ENCODE data around the gene VAV2. TPM values are rescaled to one million over a fixed set of nuclear protein-coding genes. Genes with fewer than 3 reads are reported as not detected.

VAV2 gene
- total and polyA plus RNA-seq, 5 donors from 2014 or later: 0.24 to 0.67 (median 0.37) TPM; not detected in 1

GRCh38 chr9:133979921-133980863 lies 11.9 kb downstream of the VAV2 start:
- no peak overlapping the region for H3K4me3 Mint-ChIP-seq
- no peak overlapping the region for H3K27ac Mint-ChIP-seq
- ATAC-seq (ENCODE audit: low read depth in 2 of 2) (no peak), DNase-seq (no peak)
- H3K4me1 ChIP-seq (ENCODE audit: control insufficient read depth, insufficient read depth, low read length, poor library complexity, severe bottlenecking): no peaks in the 10 kb centered on the region
- H3K9me3 Mint-ChIP-seq: peaks cover 0 to 1% (median 0%) of the 10 kb centered on the region in 7 donors
- H3K4me3 ChIP-seq (ENCODE audit: low read depth, low read length): no peak overlapping the region
- H3K36me3 Mint-ChIP-seq: no peaks in the 10 kb centered on the region
- H3K27me3 Mint-ChIP-seq: no peaks in the 10 kb centered on the region
- no peaks in the 10 kb centered on the region for H3K4me1 Mint-ChIP-seq
- no peaks in the 10 kb centered on the region for H3K36me3 ChIP-seq (ENCODE audit: control insufficient read depth, insufficient read depth, low read length)
- H3K27me3 ChIP-seq (ENCODE audit: control insufficient read depth, insufficient read depth, low read length): no peaks in the 10 kb centered on the region
- H3K9me3 ChIP-seq (ENCODE audit: control insufficient read depth in 2 of 2, low read length in 2 of 2): no peaks in the 10 kb centered on the region
- H3K27ac ChIP-seq (ENCODE audit: insufficient read depth, low read length, poor library complexity, severe bottlenecking): no peak overlapping the region

DNA sequence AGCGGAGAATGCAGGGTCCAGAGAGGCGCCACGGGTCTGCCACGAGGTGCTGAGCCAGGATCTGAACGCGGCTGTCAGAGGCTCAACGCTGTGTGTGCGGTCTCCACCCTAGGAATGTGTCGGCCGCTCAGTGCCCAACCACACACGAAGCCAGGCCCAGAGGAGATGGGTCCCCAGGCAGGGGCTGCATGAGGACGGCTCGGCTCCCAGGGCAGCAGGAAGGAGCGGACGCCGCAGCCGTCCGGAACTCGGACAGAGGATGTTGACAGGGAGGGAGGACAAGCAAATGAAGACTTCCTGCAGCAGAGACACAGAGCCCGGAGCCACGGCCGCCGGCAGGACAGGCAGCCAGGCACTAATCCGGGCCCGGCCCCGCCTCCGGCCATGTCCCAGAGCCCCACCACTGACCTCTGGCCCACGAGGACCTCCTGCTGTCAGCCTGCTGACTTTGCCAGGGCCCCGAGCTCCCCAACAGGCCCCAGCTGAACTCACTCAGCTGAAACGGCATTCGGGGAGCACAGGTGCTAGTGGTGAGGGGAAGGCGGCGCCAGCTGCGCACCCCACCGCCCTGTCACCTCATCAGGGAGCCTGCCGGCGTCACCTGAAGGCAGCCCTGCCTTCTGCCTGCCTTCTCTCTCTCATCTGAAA lies 12.7 kb downstream of the VAV2 start:
- Histone ChIP-seq H3K4me1 (ENCODE audit: control insufficient read depth, insufficient read depth, low read length, poor library complexity, severe bottlenecking) (no peaks in the 10 kb centered on the region), H3K4me3 (ENCODE audit: low read depth, low read length) (no peak overlapping the region), H3K9me3 (ENCODE audit: control insufficient read depth in 2 of 2, low read length in 2 of 2) (no peaks in the 10 kb centered on the region), H3K27me3 (ENCODE audit: control insufficient read depth, insufficient read depth, low read length) (no peaks in the 10 kb centered on the region), H3K27ac (ENCODE audit: insufficient read depth, low read length, poor library complexity, severe bottlenecking) (no peak overlapping the region), H3K36me3 (ENCODE audit: control insufficient read depth, insufficient read depth, low read length) (no peaks in the 10 kb centered on the region)
- ATAC-seq (ENCODE audit: low read depth in 2 of 2) (no peak), DNase-seq (no peak)
- Mint-ChIP-seq H3K9me3 (peaks cover 0 to 2% (median 0%) of the 10 kb centered on the region in 7 donors), H3K27me3 (no peaks in the 10 kb centered on the region), H3K36me3 (no peaks in the 10 kb centered on the region), H3K4me1 (no peaks in the 10 kb centered on the region), H3K4me3 (no peak overlapping the region), H3K27ac (no peak overlapping the region)

GRCh38 chr9:133978899-133979272 lies 13.2 kb downstream of the VAV2 start:
- Mint-ChIP-seq H3K27ac (no peak overlapping the region), H3K9me3 (peaks cover 0 to 2% (median 0%) of the 10 kb centered on the region in 7 donors), H3K36me3 (no peaks in the 10 kb centered on the region), H3K27me3 (no peaks in the 10 kb centered on the region), H3K4me3 (no peak overlapping the region), H3K4me1 (no peaks in the 10 kb centered on the region)
- no peaks in the 10 kb centered on the region for H3K4me1 ChIP-seq (ENCODE audit: control insufficient read depth, insufficient read depth, low read length, poor library complexity, severe bottlenecking)
- ATAC-seq (ENCODE audit: low read depth in 2 of 2): no peak
- H3K27me3 ChIP-seq (ENCODE audit: control insufficient read depth, insufficient read depth, low read length): no peaks in the 10 kb centered on the region
- DNase-seq: no peak
- H3K27ac ChIP-seq (ENCODE audit: insufficient read depth, low read length, poor library complexity, severe bottlenecking): no peak overlapping the region
- H3K4me3 ChIP-seq (ENCODE audit: low read depth, low read length): no peak overlapping the region
- no peaks in the 10 kb centered on the region for H3K9me3 ChIP-seq (ENCODE audit: control insufficient read depth in 2 of 2, low read length in 2 of 2)
- no peaks in the 10 kb centered on the region for H3K36me3 ChIP-seq (ENCODE audit: control insufficient read depth, insufficient read depth, low read length)

- DNase-seq: no peak
- no peaks in the 10 kb centered on the region for H3K4me1 Mint-ChIP-seq
Observed at GRCh38 chr9:133978226-133978898, 13.8 kb downstream of the VAV2 start.

DNA sequence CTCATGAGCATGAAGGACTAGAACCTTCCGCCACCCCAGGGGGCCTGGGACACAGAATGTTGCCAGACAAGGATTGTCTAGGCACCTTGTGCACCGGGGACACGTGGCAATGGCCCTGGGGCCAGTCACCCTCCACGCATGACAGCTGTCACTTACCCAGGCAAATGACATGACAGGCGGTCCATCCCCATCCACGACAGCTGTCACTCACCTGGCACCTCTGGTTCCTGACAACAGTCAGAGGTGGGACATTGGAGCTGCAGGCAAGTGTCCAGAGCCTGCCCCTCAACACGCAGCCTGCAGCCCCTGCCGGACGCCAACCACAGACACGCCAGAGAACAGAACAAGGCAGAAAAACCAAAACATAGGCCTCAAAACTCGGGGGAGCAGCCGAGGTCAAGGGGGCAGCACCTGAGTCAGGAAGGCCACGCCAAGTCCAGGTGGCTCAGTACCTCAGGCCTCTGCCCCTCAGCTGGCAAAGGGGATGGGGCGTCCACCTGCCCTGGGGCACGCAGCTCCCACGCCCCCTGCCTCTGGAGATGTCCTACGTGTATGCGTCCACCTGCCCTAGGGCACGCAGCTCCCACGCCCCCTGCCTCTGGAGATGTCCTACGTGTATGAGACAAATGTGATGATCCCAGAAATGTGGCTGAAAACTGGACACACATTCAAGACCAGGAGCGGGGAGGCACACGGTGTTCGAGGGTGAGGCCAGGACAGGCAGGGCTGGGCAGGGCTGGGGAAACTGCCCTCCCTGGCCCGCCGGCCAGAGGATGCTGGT lies 14.5 kb downstream of the VAV2 start:
- Histone ChIP-seq H3K27me3 (ENCODE audit: control insufficient read depth, insufficient read depth, low read length) (no peaks in the 10 kb centered on the region), H3K9me3 (ENCODE audit: control insufficient read depth in 2 of 2, low read length in 2 of 2) (no peaks in the 10 kb centered on the region), H3K27ac (ENCODE audit: insufficient read depth, low read length, poor library complexity, severe bottlenecking) (no peak overlapping the region), H3K4me1 (ENCODE audit: control insufficient read depth, insufficient read depth, low read length, poor library complexity, severe bottlenecking) (no peaks in the 10 kb centered on the region), H3K36me3 (ENCODE audit: control insufficient read depth, insufficient read depth, low read length) (no peaks in the 10 kb centered on the region), H3K4me3 (ENCODE audit: low read depth, low read length) (no peak overlapping the region)
- no peaks in the 10 kb centered on the region for H3K4me1 Mint-ChIP-seq
- no peak for DNase-seq
- H3K4me3 Mint-ChIP-seq: no peak overlapping the region
- H3K27me3 Mint-ChIP-seq: no peaks in the 10 kb centered on the region
- no peak overlapping the region for H3K27ac Mint-ChIP-seq
- ATAC-seq (ENCODE audit: low read depth in 2 of 2): no peak
- H3K36me3 Mint-ChIP-seq: no peaks in the 10 kb centered on the region
- H3K9me3 Mint-ChIP-seq: peaks cover 0 to 2% (median 0%) of the 10 kb centered on the region in 7 donors

More at GRCh38 chr9:133978226-133978898, 13.8 kb downstream of the VAV2 start:
- Mint-ChIP-seq H3K4me3 (no peak overlapping the region), H3K27ac (no peak overlapping the region), H3K36me3 (no peaks in the 10 kb centered on the region), H3K27me3 (no peaks in the 10 kb centered on the region), H3K9me3 (peaks cover 0 to 2% (median 0%) of the 10 kb centered on the region in 7 donors)
- Histone ChIP-seq H3K27me3 (ENCODE audit: control insufficient read depth, insufficient read depth, low read length) (no peaks in the 10 kb centered on the region), H3K4me3 (ENCODE audit: low read depth, low read length) (no peak overlapping the region), H3K27ac (ENCODE audit: insufficient read depth, low read length, poor library complexity, severe bottlenecking) (no peak overlapping the region), H3K36me3 (ENCODE audit: control insufficient read depth, insufficient read depth, low read length) (no peaks in the 10 kb centered on the region), H3K9me3 (ENCODE audit: control insufficient read depth in 2 of 2, low read length in 2 of 2) (no peaks in the 10 kb centered on the region), H3K4me1 (ENCODE audit: control insufficient read depth, insufficient read depth, low read length, poor library complexity, severe bottlenecking) (no peaks in the 10 kb centered on the region)
- no peak for ATAC-seq (ENCODE audit: low read depth in 2 of 2)

DNA sequence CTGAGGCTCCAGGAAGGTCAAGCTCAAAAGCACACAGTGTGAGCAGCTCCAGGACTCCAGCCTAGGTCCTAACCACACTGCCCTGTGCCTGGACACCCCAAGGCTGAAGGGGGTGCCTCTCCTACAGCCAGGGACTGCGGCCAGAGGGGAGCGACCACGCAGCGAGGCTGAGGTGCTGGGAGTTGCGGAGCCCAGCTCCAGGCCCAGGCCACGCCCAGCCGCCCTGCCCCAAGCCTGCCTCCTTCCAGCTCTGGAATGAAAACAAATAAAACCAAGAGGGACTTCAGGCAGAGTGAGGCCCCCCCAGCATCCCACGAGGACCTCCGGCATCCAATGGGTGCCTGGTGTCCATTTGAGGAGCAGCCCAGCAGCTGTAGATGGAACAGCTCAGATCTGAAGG lies 15.2 kb downstream of the VAV2 start:
- DNase-seq (no peak), ATAC-seq (ENCODE audit: low read depth in 2 of 2) (no peak)
- H3K27me3 Mint-ChIP-seq: no peaks in the 10 kb centered on the region
- no peak overlapping the region for H3K27ac Mint-ChIP-seq
- H3K27me3 ChIP-seq (ENCODE audit: control insufficient read depth, insufficient read depth, low read length): no peaks in the 10 kb centered on the region
- no peaks in the 10 kb centered on the region for H3K9me3 ChIP-seq (ENCODE audit: control insufficient read depth in 2 of 2, low read length in 2 of 2)
- H3K4me3 ChIP-seq (ENCODE audit: low read depth, low read length): no peak overlapping the region
- H3K36me3 Mint-ChIP-seq: no peaks in the 10 kb centered on the region
- no peak overlapping the region for H3K27ac ChIP-seq (ENCODE audit: insufficient read depth, low read length, poor library complexity, severe bottlenecking)
- no peaks in the 10 kb centered on the region for H3K4me1 Mint-ChIP-seq
- H3K9me3 Mint-ChIP-seq: peaks cover 0 to 2% (median 0%) of the 10 kb centered on the region in 7 donors
- no peaks in the 10 kb centered on the region for H3K36me3 ChIP-seq (ENCODE audit: control insufficient read depth, insufficient read depth, low read length)
- no peaks in the 10 kb centered on the region for H3K4me1 ChIP-seq (ENCODE audit: control insufficient read depth, insufficient read depth, low read length, poor library complexity, severe bottlenecking)
- no peak overlapping the region for H3K4me3 Mint-ChIP-seq

DNA sequence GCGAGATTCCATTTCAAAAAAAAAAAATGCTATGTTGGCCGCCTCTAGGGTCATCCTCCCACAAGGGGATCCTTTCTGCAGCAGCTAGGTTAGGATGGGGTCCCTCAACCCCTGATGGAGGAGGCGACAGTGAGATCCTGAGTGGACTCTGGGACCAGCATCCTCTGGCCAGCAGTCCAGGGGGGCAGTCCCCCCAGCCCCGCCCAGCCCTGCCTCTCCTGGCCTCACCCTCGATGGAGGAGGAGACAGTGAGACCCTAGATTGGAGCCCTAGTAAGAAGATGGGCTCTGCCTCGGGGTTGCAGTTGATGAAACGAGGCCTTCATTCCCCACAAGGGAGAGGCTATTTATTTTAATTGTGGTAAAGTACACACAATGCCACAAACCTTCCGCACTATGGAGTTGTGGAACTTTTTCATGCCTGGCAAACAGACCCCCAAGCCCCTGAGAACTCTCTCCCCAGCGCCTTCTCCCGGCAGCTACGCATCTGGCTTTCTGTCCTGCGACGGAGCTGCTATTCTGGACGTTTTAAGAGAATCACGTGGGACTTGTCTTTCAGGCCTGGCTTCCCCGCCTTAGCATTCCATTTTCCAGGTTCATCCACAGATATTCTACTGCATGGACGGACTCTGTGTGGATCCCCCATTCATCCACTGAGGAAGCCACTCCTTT lies 15.8 kb downstream of the VAV2 start:
- peaks cover 0 to 2% (median 0%) of the 10 kb centered on the region in 7 donors for H3K9me3 Mint-ChIP-seq
- Histone ChIP-seq H3K4me1 (ENCODE audit: control insufficient read depth, insufficient read depth, low read length, poor library complexity, severe bottlenecking) (no peaks in the 10 kb centered on the region), H3K27me3 (ENCODE audit: control insufficient read depth, insufficient read depth, low read length) (no peaks in the 10 kb centered on the region), H3K9me3 (ENCODE audit: control insufficient read depth in 2 of 2, low read length in 2 of 2) (no peaks in the 10 kb centered on the region), H3K4me3 (ENCODE audit: low read depth, low read length) (no peak overlapping the region), H3K27ac (ENCODE audit: insufficient read depth, low read length, poor library complexity, severe bottlenecking) (no peak overlapping the region), H3K36me3 (ENCODE audit: control insufficient read depth, insufficient read depth, low read length) (no peaks in the 10 kb centered on the region)
- no peaks in the 10 kb centered on the region for H3K4me1 Mint-ChIP-seq
- ATAC-seq (ENCODE audit: low read depth in 2 of 2): no peak
- no peaks in the 10 kb centered on the region for H3K36me3 Mint-ChIP-seq
- no peak overlapping the region for H3K27ac Mint-ChIP-seq
- H3K4me3 Mint-ChIP-seq: no peak overlapping the region
- no peak for DNase-seq
- no peaks in the 10 kb centered on the region for H3K27me3 Mint-ChIP-seq

Measured in CD4-positive, CD25-positive, alpha-beta regulatory T cell (primary cell).